AG08395 (cell line): ENCODE results near the gene RASSF5.
A peak's percentile ranks its signal among the peaks of the same experiment; 100 is the strongest.
"Not testable (repeated sequence)": the region's sequence is repeated elsewhere in the genome, so short reads cannot be mapped to it uniquely, and the experiment has no call there.

ENCODE experiments used
- DNase-seq: peaks from one replicate; pipeline ENCODE4 v3.0.0; 2012; ENCODE audit warnings: mixed read lengths, low spot score

Gene RASSF5

GRCh38 chr1:206588492-206588891 lies 81.2 kb downstream of the RASSF5 start:
- DNase-seq, result no peak

DNA sequence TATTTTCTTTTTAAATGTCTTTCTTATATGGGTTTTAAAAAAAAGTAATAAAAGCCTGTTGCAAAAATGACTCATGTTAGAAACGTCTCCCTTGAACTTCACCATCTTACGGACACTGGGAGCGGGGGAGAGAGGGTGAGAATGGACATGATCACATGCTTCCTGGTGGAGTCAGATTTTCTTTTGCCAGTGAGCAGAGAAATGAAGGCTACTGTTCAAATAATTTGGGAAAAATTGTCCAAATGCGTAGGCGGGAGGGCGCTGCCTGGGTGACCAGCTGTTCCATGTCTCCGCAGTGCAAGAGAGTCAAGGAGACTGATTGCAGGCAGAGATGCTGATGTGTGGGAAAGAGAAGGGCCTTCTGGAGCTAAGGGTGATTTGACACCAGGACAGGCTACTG lies 81.9 kb downstream of the RASSF5 start:
- peak; percentile 94 for DNase-seq

DNA sequence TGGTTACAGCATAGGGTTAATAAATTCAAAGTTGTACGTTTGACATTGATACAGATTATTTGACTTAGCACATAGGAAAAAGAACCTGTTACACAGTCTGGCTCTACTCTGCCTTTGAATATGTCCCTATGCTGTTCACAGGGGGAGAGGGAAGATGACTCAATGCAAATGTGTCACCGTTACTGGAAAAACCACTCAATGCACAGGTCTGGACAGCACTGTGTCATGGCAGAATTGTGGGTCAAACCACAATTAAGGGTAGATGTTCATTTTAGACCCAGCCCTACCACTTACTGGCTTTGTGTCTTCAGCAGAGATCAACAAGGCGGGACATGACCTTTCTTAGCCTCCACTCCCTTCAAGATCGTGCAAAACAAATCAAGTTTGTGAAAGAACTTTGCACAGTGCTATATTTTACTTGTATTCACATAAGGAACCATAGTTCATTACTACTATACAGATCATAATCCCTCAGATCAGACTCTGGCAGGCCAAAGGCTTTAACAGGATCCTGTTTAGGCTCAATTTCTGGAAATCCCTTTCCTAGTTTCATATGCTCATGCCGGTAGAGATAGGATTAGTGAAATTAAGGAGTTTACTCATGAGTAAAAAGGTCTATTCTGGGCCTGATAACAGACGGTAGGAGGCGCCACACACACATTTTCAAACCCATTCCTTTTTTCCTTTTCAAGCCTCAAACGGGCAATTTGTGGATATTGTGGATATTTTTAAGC lies 82.9 kb downstream of the RASSF5 start:
- peak; percentile 67 for DNase-seq

GRCh38 chr1:206591226-206591625 lies 83.9 kb downstream of the RASSF5 start:
- DNase-seq, result no peak

DNA sequence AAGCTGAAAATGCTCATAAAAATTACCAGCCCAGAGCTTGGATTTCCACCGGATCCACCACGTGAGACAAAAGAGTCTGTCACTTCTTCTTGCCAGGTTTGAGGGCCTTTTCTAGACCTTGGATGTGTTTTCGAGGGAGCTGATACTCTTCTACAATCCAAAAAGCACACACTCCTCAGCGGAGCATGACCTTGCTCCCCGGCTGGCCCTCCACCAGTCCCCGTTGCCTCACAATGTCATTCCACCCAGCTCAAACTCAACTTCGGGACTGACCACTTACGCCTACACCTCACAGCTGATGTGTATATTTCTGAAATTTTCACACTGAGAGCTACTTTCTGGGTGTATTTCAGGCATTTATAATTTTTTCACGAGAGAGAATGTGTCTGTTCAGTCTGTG lies 84.4 kb downstream of the RASSF5 start:
- DNase-seq, result no peak

DNA sequence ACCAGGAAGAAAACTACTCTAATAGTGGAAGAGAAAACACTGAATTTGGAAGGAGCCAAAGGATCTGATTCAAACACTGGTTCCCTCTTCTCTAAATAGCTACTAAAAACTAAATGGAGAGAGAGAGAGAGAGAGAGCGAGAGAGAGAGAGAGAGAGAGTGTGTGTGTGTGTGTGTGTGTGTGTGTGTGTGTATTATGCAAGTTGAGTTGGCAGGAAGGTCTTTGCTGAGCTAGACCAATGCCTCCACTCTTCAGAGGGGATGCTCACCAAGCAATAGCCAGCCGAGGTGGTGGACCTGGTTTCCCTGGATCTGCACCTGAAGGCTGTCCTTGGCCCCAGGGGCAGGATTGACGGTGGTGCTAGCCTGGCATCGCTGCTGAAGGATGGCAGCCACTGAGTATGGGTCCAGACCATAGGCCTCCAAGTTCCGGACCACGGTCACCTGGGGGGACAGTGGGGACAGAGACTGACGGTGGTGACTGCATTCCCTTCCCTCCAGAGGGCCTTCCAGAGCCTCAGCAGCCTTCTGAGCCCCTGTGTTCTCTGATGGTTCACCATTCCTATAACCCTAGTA lies 86.1 kb downstream of the RASSF5 start:
- DNase-seq, result no peak

DNA sequence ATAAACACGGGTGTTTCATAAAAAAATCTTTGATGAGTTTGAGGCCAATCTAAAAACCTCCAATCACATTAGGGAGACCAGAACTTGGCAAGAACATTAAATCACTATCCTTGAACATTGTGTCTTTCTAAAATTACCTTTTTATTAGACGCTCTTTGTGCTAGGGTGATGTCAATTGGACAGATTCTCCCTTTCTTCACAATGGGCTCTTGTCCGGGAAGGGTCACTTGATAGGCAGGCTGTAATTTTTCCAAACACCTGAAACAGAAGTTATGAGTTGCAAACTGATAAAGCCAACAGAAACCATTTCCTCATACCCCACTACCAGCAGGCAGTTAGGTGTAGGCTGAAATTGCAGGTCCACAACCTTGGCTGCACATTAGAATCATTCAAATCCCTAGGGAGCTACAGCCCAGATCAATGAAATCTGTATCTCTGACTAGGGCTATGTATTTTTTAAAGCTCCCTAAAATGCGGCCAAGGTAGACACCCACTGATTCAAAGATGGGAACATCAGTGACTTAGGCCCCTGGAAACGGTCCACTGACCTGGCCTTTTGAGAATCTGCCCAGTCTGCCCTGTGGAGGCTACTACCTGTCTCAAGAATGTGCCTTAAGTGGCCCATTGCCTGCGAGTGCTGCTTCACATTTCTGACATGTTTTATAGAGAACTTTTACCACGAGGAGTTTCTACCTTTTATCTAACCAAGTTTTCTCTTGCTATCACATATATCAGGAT lies 88.4 kb downstream of the RASSF5 start:
- no peak for DNase-seq

DNA sequence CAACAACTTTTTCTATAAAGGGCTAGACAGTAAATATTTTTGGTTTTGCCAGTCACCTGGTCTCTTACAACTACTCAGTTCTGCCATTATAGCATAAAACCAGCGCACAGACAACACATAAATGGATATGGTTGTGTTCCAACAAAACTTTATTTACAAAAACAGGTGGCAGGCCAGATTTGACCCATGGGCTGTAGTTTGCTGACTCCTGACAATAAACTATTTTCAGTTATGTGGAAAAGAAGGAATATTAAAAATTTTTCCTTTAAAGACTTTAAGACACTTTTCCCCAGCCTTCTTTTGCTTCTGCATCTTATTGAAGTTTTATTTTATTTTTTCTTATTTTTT lies 89.0 kb downstream of the RASSF5 start:
- no peak for DNase-seq

DNA sequence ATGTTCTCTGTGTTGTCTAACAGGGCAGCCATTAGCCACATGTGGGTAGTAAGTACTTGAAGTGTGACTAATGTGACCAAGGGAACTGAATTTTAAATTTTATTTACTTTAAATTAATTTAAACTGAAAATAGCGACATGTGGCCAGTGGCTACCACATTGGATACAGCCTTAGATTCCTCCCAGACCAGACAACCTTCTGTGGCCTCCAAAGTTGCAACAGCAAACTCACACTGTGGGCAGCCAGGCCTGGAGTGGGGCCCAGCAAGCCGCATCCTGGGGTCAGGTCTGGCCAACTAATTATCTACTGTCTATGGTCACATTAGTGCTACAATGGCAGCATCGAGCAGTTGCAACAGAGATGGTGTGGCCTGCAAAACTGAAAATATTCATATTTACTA lies 93.2 kb downstream of the RASSF5 start:
- DNase-seq, result no peak

DNA sequence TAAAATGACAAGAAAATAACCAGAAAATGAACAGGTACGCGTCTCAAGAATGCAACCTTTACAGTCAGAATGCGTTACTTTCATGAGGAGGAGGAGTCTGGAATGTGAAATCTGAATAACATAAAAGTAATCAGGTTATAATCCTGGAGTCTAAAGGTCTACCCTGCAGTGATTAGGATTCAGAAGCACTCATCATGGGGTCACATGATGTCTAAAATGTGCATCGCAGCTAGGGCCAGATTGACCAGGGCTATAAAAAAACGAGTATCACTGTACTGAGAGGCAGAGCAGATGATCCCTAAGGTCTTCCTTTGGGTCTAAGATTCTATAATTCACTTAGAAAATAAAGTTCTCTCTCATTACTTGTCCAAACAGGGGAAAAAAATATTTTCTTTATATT lies 97.5 kb downstream of the RASSF5 start:
- DNase-seq, result no peak

- DNase-seq, result peak; percentile 30
Measured at GRCh38 chr1:206606867-206607266, 99.5 kb downstream of the RASSF5 start.

GRCh38 chr1:206608108-206608698 lies 100.9 kb downstream of the RASSF5 start:
- peak; percentile 65 for DNase-seq

DNA sequence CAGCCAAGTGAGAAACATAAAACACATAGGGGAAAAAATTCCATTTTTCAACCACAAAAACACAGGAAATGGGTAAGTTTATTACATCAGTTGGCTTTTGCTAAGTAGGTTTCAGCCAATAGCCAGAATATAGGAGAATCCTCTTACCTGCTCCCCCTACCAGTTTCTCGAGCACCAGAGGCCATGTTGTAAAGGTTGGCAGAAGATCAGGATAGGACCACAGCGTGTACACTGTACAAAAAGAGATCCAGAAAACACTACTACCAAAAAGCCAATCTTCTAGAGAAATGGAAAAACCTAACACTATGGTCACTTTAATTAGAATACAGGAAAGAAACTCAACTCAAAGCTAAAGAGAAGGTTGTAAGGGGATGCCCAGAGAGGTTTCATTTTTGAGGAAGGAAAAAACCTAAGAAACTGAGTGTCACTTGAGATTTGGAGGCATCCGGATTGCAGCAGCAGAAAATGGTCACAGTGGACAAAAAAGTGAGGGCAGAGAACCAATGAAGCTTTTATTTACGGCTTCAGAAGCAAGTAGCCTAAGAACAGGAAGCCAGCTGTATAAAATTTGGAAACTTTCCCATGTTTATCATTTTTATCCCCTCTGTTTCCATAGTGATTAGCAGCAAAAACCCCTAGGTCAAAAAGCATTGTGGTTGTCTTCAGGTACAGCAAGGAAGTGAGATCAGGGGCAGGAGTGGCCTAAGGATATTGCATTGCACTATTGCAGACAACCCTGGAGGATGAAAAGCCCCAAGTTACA lies 102.1 kb downstream of the RASSF5 start:
- DNase-seq, result no peak

DNA sequence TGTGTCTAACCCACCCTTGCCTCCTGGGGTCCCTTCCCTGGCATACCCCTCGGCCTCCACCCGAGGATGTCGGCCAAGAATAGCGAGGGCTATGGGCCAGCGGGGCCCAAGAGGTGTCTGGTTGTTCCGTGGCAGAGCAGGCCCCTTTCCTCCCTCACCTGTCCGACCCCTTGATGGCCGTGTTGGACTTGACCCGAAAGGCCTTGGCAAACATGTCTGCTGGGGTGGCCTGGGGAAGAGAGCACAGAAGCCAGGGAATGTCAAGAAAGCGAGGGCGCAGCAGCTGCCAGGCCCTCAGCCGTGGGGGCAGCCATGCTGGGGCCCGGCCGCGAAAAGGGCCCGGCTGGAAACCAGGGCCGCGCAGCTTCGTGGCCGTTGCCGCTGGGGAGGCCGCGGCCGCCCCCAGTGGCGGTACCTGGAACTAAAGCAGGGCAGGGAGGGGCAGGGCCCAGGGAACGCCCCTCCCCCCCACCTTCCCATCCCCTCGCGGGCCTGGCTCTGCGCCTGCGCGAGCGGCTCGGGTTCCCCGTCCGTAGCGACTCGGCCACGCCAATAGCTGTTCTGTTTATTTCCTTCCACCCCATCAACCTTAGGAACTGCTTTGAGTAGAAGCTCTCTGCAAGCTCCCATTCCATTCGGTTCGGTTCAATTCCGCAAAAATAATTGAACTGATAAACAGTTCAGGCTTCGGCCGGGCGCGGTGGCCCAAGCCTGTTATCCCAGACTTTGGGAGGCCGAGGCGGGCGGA lies 105.0 kb downstream of the RASSF5 start, which contains the start of gene EIF2D:
TSS of gene EIF2D (minus strand) at position 337 of the 748 bp plus-strand sequence. CDS start at position 214, 123 bp downstream.
- peak; percentile 100 for DNase-seq

DNA sequence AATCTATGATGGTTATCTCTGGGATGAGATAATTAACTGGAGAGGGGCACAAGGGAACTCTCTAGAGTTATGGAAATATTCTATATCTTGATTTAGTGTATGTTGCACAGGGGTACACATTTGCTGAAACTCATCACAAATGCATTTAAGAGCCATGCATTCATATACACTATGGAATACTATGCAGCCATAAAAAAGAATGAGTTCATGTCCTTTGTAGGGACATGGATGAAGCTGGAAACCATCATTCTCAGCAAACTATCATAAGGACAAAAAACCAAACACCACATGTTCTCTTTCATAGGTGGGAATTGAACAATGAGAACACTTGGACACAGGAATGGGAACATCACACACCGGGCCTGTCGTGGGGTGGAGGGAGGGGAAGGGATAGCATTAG lies 119.1 kb downstream of the RASSF5 start:
- DNase-seq, result not testable (repeated sequence)

DNA sequence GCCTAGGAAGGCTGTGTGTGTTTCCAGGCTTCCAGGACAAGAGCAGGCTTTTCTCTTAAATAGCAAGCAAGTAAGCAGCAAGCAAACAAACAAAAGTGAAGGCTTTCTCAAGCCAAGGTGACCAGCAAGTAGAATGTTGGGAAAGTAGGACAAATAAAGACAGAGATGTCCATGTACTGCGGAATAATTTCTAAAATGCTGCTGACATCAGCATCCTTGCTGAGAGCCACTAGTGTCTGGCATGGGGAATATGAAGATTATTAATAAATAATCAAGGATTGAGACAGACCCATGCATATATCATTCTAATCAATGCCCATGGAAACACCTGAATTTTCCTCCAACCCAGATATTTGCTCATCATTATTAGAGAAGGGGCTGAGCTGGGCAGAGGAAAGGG lies 121.6 kb downstream of the RASSF5 start:
- no peak for DNase-seq

DNA sequence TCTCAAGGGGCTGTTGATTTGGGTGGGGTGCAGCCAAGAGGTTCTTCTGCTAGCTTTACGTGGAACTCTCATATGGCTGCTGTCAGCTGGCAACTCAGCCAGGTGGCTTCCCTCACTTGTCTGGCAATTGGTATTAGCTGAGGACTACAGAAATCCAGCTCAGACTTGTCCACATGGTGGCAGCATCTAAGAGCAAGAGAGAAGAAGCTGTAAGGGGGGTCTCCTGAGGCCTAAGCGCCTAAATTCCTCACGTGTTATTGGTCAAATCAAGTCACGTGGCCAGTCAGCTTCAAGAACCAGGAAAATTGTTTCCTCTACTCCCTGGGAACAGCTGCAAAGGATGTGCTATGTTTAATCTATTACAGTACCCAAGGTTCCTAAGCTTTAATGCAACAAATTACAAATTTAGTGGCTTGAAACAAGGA lies 123.8 kb downstream of the RASSF5 start:
- peak; percentile 72 for DNase-seq

- peak; percentile 78 for DNase-seq
Measured at GRCh38 chr1:206633708-206634121, 126.4 kb downstream of the RASSF5 start.

DNA sequence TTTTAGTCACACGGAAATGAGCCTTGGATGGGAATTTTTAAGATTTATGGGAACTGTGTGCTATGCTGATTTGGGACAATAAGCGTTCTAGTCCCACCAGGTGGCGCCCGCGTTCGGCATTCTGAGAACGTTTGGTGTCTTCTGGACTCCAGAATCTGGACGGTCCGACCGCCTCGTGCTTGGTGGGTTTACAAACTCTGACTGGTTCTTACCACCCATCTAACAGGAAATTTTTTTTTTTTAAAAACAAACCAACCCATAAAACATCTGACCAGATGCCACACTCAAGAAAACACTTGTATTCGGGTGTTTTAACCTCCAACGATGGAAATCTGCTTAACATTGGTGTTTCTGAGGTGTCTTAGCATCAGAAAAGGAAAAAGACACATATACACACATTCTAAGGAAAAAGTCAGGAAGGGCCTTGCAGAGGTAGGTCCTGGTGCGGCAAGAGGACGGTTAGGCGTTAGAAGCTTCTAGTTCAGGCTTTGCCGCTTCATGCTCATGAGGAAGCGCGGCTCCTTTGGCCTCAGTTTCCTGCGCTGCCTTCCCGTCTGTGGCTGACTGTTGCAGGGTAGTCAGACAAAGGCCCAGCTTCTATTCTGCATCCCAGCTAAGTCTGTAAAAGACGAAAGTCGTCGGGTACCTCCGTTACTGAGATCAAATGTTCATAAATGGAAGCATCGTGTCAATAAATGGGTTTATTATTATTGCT lies 127.2 kb downstream of the RASSF5 start:
- peak; percentile 71 for DNase-seq
